K562 (cell line): ENCODE measurements around the gene MBD5. TPM values are rescaled to one million over a fixed set of nuclear protein-coding genes. Genes with fewer than 3 reads are reported as not detected.

Source experiments
- BCOR ChIP-seq: fragments of 450-650 bp; IDR thresholded peaks from 2 replicates; pipeline ENCODE4 v1.6.1; 2016
- CBX1 ChIP-seq: sonication (generic); IDR thresholded peaks from 2 replicates; pipeline ENCODE4 v1.6.1; 2016; ENCODE audit warnings: antibody characterized with exemption, low read depth, mild to moderate bottlenecking
- MYBL2 ChIP-seq, 2 experiments: fragments of 450-650 bp in 1 of 2; sonication (generic) in 1 of 2; formaldehyde crosslinking in 1 of 2; IDR thresholded peaks; 2 replicates each; pipeline versions ENCODE4 v1.6.1 to v1.8.1; 2017 to 2022; ENCODE audit warnings: borderline replicate concordance in 1 of 2, inconsistent platforms in 1 of 2, low read depth in 1 of 2, mild to moderate bottlenecking in 1 of 2, missing genetic modification reagents in 1 of 2, moderate library complexity in 1 of 2
- NEUROD1 ChIP-seq: fragments of 150-350 bp; IDR thresholded peaks from 2 replicates; pipeline ENCODE4 v1.6.1; 2014; ENCODE audit warnings: borderline replicate concordance, low read length, low read depth; ENCODE audit not compliant: partially characterized antibody
- POLR2AphosphoS2 ChIP-seq: IDR thresholded peaks from 2 replicates; pipeline ENCODE4 v1.6.1; 2012; ENCODE audit warnings: low read length, improper control_type of control experiment
- THRAP3 ChIP-seq: fragments of 450-650 bp; IDR thresholded peaks from 2 replicates; pipeline ENCODE4 v1.6.1; 2016; ENCODE audit warnings: mild to moderate bottlenecking, inconsistent platforms, borderline replicate concordance
- ZBTB40 ChIP-seq, 2 experiments: fragments of 450-650 bp in 1 of 2; sonication (generic) in 1 of 2; formaldehyde crosslinking in 1 of 2; IDR thresholded peaks; 2 replicates each; pipeline versions ENCODE4 v1.7.1 to v1.9.0; 2016 to 2022; ENCODE audit warnings: inconsistent platforms in 1 of 2, mild to moderate bottlenecking in 1 of 2, missing genetic modification reagents in 1 of 2
- ZBTB49 ChIP-seq: sonication (generic); formaldehyde crosslinking; IDR thresholded peaks from 2 replicates; pipeline ENCODE4 v1.8.0; 2022; ENCODE audit warnings: missing genetic modification reagents, mild to moderate bottlenecking, borderline replicate concordance
- polyA plus RNA-seq, 8 experiments: library from polyadenylated mRNA; depleted of rRNA in 4 of 8; stranded (reverse) in 5 of 8; unstranded in 3 of 8; fragments of >200 nt; fragmentation: Nextera tagmentation in 2 of 8; fragmentation: Illumina TruSeq in 1 of 8; extraction: Ambion mirVana in 2 of 8; extraction: Trizol in 1 of 8; gene quantifications; 2 replicates each; pipeline versions ENCODE4 v1.2.1 to v1.2.3, GENCODE V29; 2011 to 2014; ENCODE audit warnings: inconsistent platforms in 1 of 8, missing spikeins in 1 of 8
- total RNA-seq, 7 experiments: library from RNA; depleted of rRNA in 6 of 7; stranded (reverse); fragments of >200 nt in 6 of 7; fragmentation: Illumina TruSeq in 2 of 7; extraction: Trizol in 2 of 7; gene quantifications; 2 replicates each; pipeline versions ENCODE4 v1.2.1 to v1.2.3, GENCODE V29; 2011 to 2021; ENCODE audit warnings: low replicate concordance in 1 of 7

Gene MBD5
- total and polyA plus RNA-seq, 9 of the 15 experiments (the other 6 are each of a cell fraction or from before 2014, with no cell fraction given): 3.4 to 14.5 (median 9.0) TPM

DNA sequence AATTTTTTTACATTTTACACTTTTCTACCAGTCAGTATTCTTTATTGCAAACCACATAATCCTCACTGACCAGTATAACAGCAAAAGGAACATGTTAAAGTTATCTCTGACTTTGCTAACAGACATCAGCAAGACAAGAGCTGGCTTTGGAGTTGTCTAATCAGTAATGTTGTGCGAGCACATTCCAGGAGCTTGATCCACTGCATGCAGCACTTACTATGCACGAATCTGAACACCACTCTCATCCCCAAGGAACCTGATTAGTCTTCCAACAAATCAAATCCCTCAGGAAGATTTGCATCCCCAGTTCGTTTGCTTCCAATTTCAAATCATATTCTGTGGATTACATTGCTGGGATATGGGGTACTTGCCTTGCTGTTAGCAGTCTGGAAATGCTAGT lies 354.3 kb downstream of the MBD5 start (continued):
- TF ChIP-seq ZBTB40 (IDR thresholded peaks at IDR 0.05) (no peak), ZBTB40 (CRISPR knock-in tag; IDR thresholded peaks at IDR 0.05) (no peak), POLR2AphosphoS2 (no peak), NEUROD1 (no peak), MYBL2 (IDR thresholded peaks at IDR 0.05; ENCODE audit: low read depth) (no peak), MYBL2 (CRISPR knock-in tag; IDR thresholded peaks at IDR 0.05; ENCODE audit: borderline replicate concordance) (no peak), CBX1 (no peak), BCOR (no peak), ZBTB49 (CRISPR knock-in tag) (no peak), THRAP3 (no peak)
- TF ChIP-seq, all 486 proteins: peak for 0
